ENCODE data around the gene SYCE3. TPM values are rescaled to one million over a fixed set of nuclear protein-coding genes. Genes with fewer than 3 reads are reported as not detected.

SYCE3 gene
- total and polyA plus RNA-seq, 9 of the 15 experiments (the other 6 are each of a cell fraction or from before 2014, with no cell fraction given): 0.56 TPM; not detected in 8

GRCh38 chr22:50602338-50602700, 39.6 kb upstream of the SYCE3 start:
- DNase-seq (ENCODE audit: extremely low read depth in 1 of 4, low spot score in 3 of 4): no peak
- TF ChIP-seq, protein P1, sequence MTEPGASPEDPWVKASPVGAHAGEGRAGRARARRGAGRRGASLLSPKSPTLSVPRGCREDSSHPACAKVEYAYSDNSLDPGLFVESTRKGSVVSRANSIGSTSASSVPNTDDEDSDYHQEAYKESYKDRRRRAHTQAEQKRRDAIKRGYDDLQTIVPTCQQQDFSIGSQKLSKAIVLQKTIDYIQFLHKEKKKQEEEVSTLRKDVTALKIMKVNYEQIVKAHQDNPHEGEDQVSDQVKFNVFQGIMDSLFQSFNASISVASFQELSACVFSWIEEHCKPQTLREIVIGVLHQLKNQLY (CRISPR knock-in tag; conservative IDR thresholded peaks at IDR 0.05): no peak
- TF ChIP-seq, protein P2, sequence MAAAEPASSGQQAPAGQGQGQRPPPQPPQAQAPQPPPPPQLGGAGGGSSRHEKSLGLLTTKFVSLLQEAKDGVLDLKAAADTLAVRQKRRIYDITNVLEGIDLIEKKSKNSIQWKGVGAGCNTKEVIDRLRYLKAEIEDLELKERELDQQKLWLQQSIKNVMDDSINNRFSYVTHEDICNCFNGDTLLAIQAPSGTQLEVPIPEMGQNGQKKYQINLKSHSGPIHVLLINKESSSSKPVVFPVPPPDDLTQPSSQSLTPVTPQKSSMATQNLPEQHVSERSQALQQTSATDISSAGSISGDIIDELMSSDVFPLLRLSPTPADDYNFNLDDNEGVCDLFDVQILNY (CRISPR knock-in tag; IDR thresholded peaks at IDR 0.05): no peak
- TF ChIP-seq ZNF12 (CRISPR knock-in tag; IDR thresholded peaks at IDR 0.05) (no peak), ZNF347 (CRISPR knock-in tag; IDR thresholded peaks at IDR 0.05; ENCODE audit: low read depth) (no peak), HEY1 (CRISPR knock-in tag; IDR thresholded peaks at IDR 0.05; ENCODE audit: borderline replicate concordance) (no peak), NEUROD1 (IDR thresholded peaks at IDR 0.05; ENCODE audit: borderline replicate concordance, low read depth, low read length, partially characterized antibody) (no peak)
- TF ChIP-seq, protein P3, sequence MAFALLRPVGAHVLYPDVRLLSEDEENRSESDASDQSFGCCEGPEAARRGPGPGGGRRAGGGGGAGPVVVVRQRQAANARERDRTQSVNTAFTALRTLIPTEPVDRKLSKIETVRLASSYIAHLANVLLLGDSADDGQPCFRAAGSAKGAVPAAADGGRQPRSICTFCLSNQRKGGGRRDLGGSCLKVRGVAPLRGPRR (CRISPR knock-in tag; IDR thresholded peaks at IDR 0.05): no peak
- TF ChIP-seq, protein P4, sequence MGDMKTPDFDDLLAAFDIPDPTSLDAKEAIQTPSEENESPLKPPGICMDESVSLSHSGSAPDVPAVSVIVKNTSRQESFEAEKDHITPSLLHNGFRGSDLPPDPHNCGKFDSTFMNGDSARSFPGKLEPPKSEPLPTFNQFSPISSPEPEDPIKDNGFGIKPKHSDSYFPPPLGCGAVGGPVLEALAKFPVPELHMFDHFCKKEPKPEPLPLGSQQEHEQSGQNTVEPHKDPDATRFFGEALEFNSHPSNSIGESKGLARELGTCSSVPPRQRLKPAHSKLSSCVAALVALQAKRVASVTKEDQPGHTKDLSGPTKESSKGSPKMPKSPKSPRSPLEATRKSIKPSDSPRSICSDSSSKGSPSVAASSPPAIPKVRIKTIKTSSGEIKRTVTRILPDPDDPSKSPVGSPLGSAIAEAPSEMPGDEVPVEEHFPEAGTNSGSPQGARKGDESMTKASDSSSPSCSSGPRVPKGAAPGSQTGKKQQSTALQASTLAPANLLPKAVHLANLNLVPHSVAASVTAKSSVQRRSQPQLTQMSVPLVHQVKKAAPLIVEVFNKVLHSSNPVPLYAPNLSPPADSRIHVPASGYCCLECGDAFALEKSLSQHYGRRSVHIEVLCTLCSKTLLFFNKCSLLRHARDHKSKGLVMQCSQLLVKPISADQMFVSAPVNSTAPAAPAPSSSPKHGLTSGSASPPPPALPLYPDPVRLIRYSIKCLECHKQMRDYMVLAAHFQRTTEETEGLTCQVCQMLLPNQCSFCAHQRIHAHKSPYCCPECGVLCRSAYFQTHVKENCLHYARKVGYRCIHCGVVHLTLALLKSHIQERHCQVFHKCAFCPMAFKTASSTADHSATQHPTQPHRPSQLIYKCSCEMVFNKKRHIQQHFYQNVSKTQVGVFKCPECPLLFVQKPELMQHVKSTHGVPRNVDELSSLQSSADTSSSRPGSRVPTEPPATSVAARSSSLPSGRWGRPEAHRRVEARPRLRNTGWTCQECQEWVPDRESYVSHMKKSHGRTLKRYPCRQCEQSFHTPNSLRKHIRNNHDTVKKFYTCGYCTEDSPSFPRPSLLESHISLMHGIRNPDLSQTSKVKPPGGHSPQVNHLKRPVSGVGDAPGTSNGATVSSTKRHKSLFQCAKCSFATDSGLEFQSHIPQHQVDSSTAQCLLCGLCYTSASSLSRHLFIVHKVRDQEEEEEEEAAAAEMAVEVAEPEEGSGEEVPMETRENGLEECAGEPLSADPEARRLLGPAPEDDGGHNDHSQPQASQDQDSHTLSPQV (IDR thresholded peaks at IDR 0.05): no peak
- Histone ChIP-seq H3K4me2 (ENCODE audit: insufficient read depth, low read length) (no peak overlapping the region), H4K20me1 (replicated peaks; ENCODE audit: control insufficient read depth, insufficient read depth, low read length) (peaks cover 3% of the 10 kb centered on the region; the same call in 1 of the 2 replicates), H2AFZ (ENCODE audit: low read depth, low read length) (no peak overlapping the region), H3K4me1 (replicated peaks in 1 of 2; ENCODE audit: control insufficient read depth in 2 of 2, insufficient read depth in 2 of 2, low read length in 2 of 2) (peaks cover 0 to 17% of the 10 kb centered on the region in 2 experiments; a peak in 2 of 5 replicates), H3K36me3 (ENCODE audit: control insufficient read depth, insufficient read depth, low read length) (no peaks in the 10 kb centered on the region), H3K4me3 (no peak overlapping the region), H3K27me3 (ENCODE audit: control insufficient read depth in 2 of 2, insufficient read depth in 2 of 2, low read length in 2 of 2) (peaks cover 13 to 58% of the 10 kb centered on the region in 2 experiments; a peak in 4 of 5 replicates), H3K27ac (ENCODE audit: extremely low read depth, low read depth, low read length) (no peak overlapping the region), H3K9me1 (ENCODE audit: control insufficient read depth, insufficient read depth, low read length) (no peaks in the 10 kb centered on the region), H3K79me2 (ENCODE audit: control insufficient read depth, insufficient read depth, low read length) (no peaks in the 10 kb centered on the region), H3K9me3 (replicated peaks; ENCODE audit: control insufficient read depth, insufficient read depth, low read depth, low read length) (no peaks in the 10 kb centered on the region), H3K9ac (ENCODE audit: insufficient read depth in 1 of 2, low read depth in 2 of 2, low read length in 2 of 2) (no peak overlapping the region)
- intact Hi-C loops (cut with micrococcal nuclease) (no loop called here), in situ Hi-C loops (cut with MboI) (no loop called here)
- FAIRE-seq: no peak
- no peak for ATAC-seq
- ChIA-PET CTCF (ENCODE audit: low intra/inter-chr PET ratio) (no interaction called here), POLR2A (no interaction called here)
- BruUV-seq (replicated peaks): no TSS peak
- 0% methylated on average over 2 of the region's 2 CpGs for WGBS (ENCODE audit: insufficient coverage, low coverage, missing lambda C conversion rate)

All from K562 (cell line).